Tibial nerve (tissue), 4 donors: ENCODE data around the gene DEFB123. TPM values are rescaled to one million over a fixed set of nuclear protein-coding genes. Genes with fewer than 3 reads are reported as not detected.
"Not testable (repeated sequence)": the region's sequence is repeated elsewhere in the genome, so short reads cannot be mapped to it uniquely, and the experiment has no call there.

Experiments used
- DNase-seq, 2 donors: peaks; one replicate each; pipeline ENCODE4 v3.0.0-alpha.2; 2019; ENCODE audit warnings: low spot score in 2 of 2
- H3K27ac ChIP-seq, 4 donors: fragments of 200-600 bp; sonication (generic) in 3 of 4; one replicate each; pipeline ENCODE4 v1.5.1; 2017 to 2019; ENCODE audit warnings: mild to moderate bottlenecking in 1 of 4
- H3K27me3 ChIP-seq, 2 donors: fragments of 200-600 bp; sonication (generic) in 1 of 2; one replicate each; pipeline versions ENCODE4 v1.5.1 to v1.6.0; 2017 to 2019
- H3K36me3 ChIP-seq, 3 donors: fragments of 200-600 bp; sonication (generic); one replicate each; pipeline ENCODE4 v1.5.1; 2018 to 2019
- H3K4me1 ChIP-seq, 4 donors: fragments of 200-600 bp; sonication (generic) in 3 of 4; one replicate each; pipeline ENCODE4 v1.5.1; 2017 to 2019
- H3K4me3 ChIP-seq, 4 donors: fragments of 200-600 bp; sonication (generic) in 3 of 4; one replicate each; pipeline ENCODE4 v1.5.1; 2017 to 2019; ENCODE audit warnings: mild to moderate bottlenecking in 1 of 4, moderate library complexity in 1 of 4
- H3K9me3 ChIP-seq, 4 donors: fragments of 200-600 bp; sonication (generic) in 3 of 4; one replicate each; pipeline ENCODE4 v1.5.1; 2017 to 2019
- EP300 ChIP-seq, 2 donors: sonication (generic); formaldehyde crosslinking; IDR thresholded peaks; one replicate each; pipeline ENCODE4 v1.6.1; 2017; ENCODE audit warnings: antibody characterized with exemption in 2 of 2, mild to moderate bottlenecking in 1 of 2
- POLR2A ChIP-seq, 2 donors: fragments of 450-650 bp; IDR thresholded peaks; one replicate each; pipeline ENCODE4 v1.6.1; 2017; ENCODE audit warnings: antibody characterized with exemption in 2 of 2, mild to moderate bottlenecking in 2 of 2, moderate library complexity in 2 of 2
- WGBS, 2 donors: methylation state at CpG; one replicate each; pipeline ENCODE4 v1.1.5; 2018; 5-methylcytosine and 5-hydroxymethylcytosine counted together
- total RNA-seq, 4 donors: library from RNA; depleted of rRNA; stranded (reverse); fragments of >200 nt; gene quantifications; one replicate each; pipeline ENCODE4 v1.1.0, GENCODE V29; 2016
- TF ChIP-seq, protein P1 (sequence below), 5 experiments: fragments of 200-600 bp in 3 of 5; fragments of 450-650 bp in 2 of 5; sonication (generic) in 3 of 5; IDR thresholded peaks; one replicate each; pipeline ENCODE4 v1.5.1; 2016 to 2019; ENCODE audit warnings: antibody characterized with exemption in 5 of 5, mild to moderate bottlenecking in 3 of 5, moderate library complexity in 2 of 5

DEFB123 gene
- total RNA-seq, 4 donors from 2014 or later: not detected

GRCh38 chr20:31430568-31431115 lies 9.8 kb upstream of the DEFB123 start:
- no peaks in the 10 kb centered on the region for H3K36me3 ChIP-seq
- WGBS, 2 donors: 59 to 67% methylated on average over 4 of the region's 4 CpGs
- no peaks in the 10 kb centered on the region for H3K4me1 ChIP-seq
- peaks cover 0 to 16% (median 0%) of the 10 kb centered on the region in 4 donors for H3K9me3 ChIP-seq
- no peak overlapping the region for H3K27ac ChIP-seq
- no peak for TF ChIP-seq POLR2A (IDR thresholded peaks at IDR 0.05)
- no peak for DNase-seq
- no peak overlapping the region for H3K4me3 ChIP-seq
- H3K27me3 ChIP-seq: no peaks in the 10 kb centered on the region

- Histone ChIP-seq H3K27ac (no peak overlapping the region), H3K27me3 (no peaks in the 10 kb centered on the region), H3K9me3 (peaks cover 0 to 6% (median 0%) of the 10 kb centered on the region in 4 donors), H3K4me3 (no peak overlapping the region), H3K4me1 (no peaks in the 10 kb centered on the region), H3K36me3 (no peaks in the 10 kb centered on the region)
- 73 to 77% methylated on average over 12 of the region's 12 CpGs for WGBS, 2 donors
- TF ChIP-seq EP300 (IDR thresholded peaks at IDR 0.05) (no peak), POLR2A (IDR thresholded peaks at IDR 0.05) (no peak)
- TF ChIP-seq, protein P1, sequence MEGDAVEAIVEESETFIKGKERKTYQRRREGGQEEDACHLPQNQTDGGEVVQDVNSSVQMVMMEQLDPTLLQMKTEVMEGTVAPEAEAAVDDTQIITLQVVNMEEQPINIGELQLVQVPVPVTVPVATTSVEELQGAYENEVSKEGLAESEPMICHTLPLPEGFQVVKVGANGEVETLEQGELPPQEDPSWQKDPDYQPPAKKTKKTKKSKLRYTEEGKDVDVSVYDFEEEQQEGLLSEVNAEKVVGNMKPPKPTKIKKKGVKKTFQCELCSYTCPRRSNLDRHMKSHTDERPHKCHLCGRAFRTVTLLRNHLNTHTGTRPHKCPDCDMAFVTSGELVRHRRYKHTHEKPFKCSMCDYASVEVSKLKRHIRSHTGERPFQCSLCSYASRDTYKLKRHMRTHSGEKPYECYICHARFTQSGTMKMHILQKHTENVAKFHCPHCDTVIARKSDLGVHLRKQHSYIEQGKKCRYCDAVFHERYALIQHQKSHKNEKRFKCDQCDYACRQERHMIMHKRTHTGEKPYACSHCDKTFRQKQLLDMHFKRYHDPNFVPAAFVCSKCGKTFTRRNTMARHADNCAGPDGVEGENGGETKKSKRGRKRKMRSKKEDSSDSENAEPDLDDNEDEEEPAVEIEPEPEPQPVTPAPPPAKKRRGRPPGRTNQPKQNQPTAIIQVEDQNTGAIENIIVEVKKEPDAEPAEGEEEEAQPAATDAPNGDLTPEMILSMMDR (IDR thresholded peaks at IDR 0.05): no peak
- no peak for DNase-seq
These were observed 5.8 kb downstream of the DEFB123 start for GRCh38 chr20:31446084-31446819.

DNA sequence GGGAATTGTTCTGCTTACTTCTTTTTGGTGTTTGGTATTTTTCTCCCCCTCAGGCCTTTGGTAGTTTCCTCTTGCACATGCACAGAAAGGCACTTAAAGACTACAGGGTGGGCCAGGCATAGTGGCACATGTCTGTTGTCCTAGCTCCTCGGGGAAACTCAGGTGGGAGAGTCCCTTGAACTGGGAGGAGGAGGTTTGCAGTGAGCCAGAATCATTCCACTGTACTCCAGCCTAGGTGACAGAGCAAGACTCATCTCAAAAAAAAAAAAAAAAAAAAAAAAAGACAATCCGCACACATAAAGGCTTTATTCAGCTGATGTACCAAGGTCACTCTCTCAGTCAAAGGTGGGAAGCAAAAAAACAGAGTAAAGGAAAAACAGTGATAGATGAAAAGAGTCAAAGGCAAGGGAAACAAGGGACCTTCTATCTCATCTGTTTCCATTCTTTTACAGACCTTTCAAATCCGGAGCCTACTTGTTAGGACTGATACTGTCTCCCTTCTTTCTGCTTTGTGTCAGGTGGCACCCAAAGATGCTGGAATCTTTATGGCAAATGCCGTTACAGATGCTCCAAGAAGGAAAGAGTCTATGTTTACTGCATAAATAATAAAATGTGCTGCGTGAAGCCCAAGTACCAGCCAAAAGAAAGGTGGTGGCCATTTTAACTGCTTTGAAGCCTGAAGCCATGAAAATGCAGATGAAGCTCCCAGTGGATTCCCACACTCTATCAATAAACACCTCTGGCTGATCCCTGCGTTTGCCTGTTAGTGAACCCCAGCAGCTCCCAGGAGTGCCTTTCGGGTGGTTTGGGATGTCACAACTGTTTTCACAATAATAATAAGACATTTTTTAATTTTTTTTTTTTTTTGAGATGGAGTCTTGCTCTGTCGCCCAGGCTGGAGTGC lies 9.3 kb downstream of the DEFB123 start:
- Histone ChIP-seq H3K27ac (no peak overlapping the region), H3K4me1 (no peaks in the 10 kb centered on the region), H3K9me3 (peaks cover 0 to 2% (median 0%) of the 10 kb centered on the region in 4 donors), H3K36me3 (no peaks in the 10 kb centered on the region), H3K27me3 (no peaks in the 10 kb centered on the region), H3K4me3 (no peak overlapping the region)
- 74 to 76% methylated on average over 8 of the region's 8 CpGs for WGBS, 2 donors
- no peak for DNase-seq
- TF ChIP-seq, protein P1 (IDR thresholded peaks at IDR 0.05): no peak
- TF ChIP-seq POLR2A (IDR thresholded peaks at IDR 0.05) (no peak), EP300 (IDR thresholded peaks at IDR 0.05) (no peak)

- H3K27me3 ChIP-seq: no peaks in the 10 kb centered on the region
- H3K36me3 ChIP-seq: no peaks in the 10 kb centered on the region
- TF ChIP-seq, protein P1 (IDR thresholded peaks at IDR 0.05): no peak
- no peak for TF ChIP-seq POLR2A (IDR thresholded peaks at IDR 0.05)
- no peak for TF ChIP-seq EP300 (IDR thresholded peaks at IDR 0.05)
- WGBS, 2 donors: 68 to 75% methylated on average over 2 of the region's 2 CpGs
- no peak overlapping the region for H3K27ac ChIP-seq
- H3K4me3 ChIP-seq: no peak overlapping the region
- H3K9me3 ChIP-seq: peaks cover 0 to 2% (median 0%) of the 10 kb centered on the region in 4 donors
- DNase-seq: no peak
- H3K4me1 ChIP-seq: no peaks in the 10 kb centered on the region
These were observed 12.1 kb downstream of the DEFB123 start for GRCh38 chr20:31452575-31452974.

DNA sequence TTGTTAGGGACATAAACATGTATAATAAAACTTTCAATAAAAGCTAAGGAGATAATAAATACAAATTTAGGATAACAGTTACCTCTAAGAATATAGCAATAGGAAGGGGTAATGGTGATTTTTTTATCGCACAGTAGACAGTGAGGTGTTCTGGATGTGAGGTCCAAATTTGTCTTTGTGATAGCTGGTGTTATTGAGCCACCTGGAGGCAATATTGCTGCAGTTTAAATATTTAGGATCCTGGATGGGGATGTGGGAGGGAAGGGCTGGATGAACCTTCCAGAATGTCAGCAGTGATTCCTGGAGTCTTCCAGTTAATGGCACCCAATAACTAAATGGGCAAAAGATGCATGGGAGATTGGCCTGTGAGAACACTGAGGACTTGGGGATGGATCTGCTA lies 13.9 kb downstream of the DEFB123 start:
- H3K27me3 ChIP-seq: peaks cover 0 to 8% of the 10 kb centered on the region in 2 donors
- no peaks in the 10 kb centered on the region for H3K4me1 ChIP-seq
- no peak for DNase-seq
- H3K27ac ChIP-seq: no peak overlapping the region
- no peak overlapping the region for H3K4me3 ChIP-seq
- no peaks in the 10 kb centered on the region for H3K9me3 ChIP-seq
- 89% methylated on average over 1 of the region's 1 CpG for WGBS, 2 donors
- no peaks in the 10 kb centered on the region for H3K36me3 ChIP-seq
- no peak for TF ChIP-seq POLR2A (IDR thresholded peaks at IDR 0.05)

DNA sequence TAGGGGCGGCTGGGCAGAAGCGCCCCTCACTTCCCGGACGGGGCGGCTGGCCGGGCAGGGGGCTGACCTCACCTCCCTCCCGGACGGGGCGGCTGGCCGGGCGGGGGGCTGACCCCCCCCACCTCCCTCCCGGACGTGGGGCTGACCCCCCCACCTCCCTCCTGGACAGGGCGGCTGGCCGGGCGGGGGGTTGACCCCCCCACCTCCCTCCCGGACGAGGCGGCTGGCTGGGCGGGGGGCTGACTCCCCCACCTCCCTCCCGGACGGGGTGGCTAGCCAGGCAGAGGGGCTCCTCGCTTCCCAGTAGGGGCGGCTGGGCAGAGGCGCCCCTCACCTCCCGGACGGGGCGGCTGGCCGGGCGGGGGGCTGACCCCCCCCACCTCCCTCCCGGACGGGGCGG lies 30.5 kb downstream of the DEFB123 start:
- H3K27me3 ChIP-seq: peaks cover 0 to 15% of the 10 kb centered on the region in 2 donors
- not testable (repeated sequence) for H3K9me3 ChIP-seq, DNase-seq, H3K36me3 ChIP-seq, H3K4me3 ChIP-seq, H3K27ac ChIP-seq
- WGBS, 2 donors: 100% methylated on average over 1 of the region's 33 CpGs; no CpG with 5 or more reads in 1 of the 2 donors
- H3K4me1 ChIP-seq: peaks cover 0 to 34% (median 8%) of the 10 kb centered on the region in 4 donors
